ENCODE data around the gene ACSM2B. TPM values are rescaled to one million over a fixed set of nuclear protein-coding genes. Genes with fewer than 3 reads are reported as not detected.

Gene ACSM2B
- total and polyA plus RNA-seq, 8 donors, result 0.21 to 0.76 (median 0.53) TPM; not detected in 4

DNA sequence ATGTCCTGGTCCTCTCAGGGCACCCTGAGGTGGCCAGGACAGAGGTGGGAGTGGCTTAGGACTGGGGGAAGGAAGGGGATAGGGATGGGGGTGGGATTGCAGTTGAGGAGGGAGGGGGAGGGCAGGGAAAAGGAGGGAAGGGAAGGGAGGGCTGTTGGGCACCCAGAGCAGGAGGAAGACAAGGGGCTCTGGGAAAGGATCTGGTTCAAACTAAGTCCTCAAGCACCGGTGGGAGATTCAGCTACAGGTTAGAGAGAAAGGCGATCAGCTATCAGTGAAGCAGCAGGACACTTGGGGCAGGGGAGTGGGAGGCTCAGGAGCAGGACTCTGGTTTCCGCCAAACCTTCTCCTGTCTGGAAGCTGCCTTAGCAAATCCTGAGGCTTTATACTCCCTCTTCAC is 44.6 kb upstream of the ACSM2B start:
- DNase-seq (no peak), FAIRE-seq (no peak), ATAC-seq (no peak)
- no peak overlapping the region for H3K27ac ChIP-seq
- H3K36me3 ChIP-seq, result no peaks in the 10 kb centered on the region
- TF ChIP-seq, protein P1, sequence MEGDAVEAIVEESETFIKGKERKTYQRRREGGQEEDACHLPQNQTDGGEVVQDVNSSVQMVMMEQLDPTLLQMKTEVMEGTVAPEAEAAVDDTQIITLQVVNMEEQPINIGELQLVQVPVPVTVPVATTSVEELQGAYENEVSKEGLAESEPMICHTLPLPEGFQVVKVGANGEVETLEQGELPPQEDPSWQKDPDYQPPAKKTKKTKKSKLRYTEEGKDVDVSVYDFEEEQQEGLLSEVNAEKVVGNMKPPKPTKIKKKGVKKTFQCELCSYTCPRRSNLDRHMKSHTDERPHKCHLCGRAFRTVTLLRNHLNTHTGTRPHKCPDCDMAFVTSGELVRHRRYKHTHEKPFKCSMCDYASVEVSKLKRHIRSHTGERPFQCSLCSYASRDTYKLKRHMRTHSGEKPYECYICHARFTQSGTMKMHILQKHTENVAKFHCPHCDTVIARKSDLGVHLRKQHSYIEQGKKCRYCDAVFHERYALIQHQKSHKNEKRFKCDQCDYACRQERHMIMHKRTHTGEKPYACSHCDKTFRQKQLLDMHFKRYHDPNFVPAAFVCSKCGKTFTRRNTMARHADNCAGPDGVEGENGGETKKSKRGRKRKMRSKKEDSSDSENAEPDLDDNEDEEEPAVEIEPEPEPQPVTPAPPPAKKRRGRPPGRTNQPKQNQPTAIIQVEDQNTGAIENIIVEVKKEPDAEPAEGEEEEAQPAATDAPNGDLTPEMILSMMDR (IDR thresholded peaks at IDR 0.05), result no peak
- no peak overlapping the region for H3K4me3 ChIP-seq
- no peaks in the 10 kb centered on the region for H3K9me3 ChIP-seq
- no peaks in the 10 kb centered on the region for H3K27me3 ChIP-seq
- H3K4me1 ChIP-seq, result no peaks in the 10 kb centered on the region
- intact Hi-C loops (cut with DNase I), result no loop called here
- WGBS, 2 donors, result 91% methylated on average over 3 of the region's 3 CpGs

DNA sequence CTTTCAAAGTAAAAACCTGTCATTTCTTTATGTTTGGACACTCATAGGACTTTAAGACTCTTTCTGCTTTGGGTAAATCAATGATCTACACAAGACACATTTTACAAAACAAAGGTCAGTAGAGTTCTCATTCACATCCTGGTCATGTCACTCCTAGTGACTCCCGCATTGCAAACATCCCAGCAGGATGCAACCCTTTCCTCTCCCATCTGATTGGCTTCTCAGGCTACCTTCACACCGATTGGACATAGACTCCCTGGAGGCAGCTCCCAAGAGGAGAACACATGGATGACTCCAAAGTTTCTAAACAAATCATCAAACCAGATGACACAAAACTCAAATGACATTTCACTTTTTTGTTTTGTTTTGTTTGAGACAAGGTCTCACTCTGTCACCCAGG is 43.8 kb upstream of the ACSM2B start:
- no peaks in the 10 kb centered on the region for H3K9me3 ChIP-seq
- 75 to 77% methylated on average over 2 of the region's 2 CpGs for WGBS, 2 donors
- ATAC-seq (no peak), FAIRE-seq (no peak), DNase-seq (no peak)
- no peaks in the 10 kb centered on the region for H3K36me3 ChIP-seq
- intact Hi-C loops (cut with DNase I), result no loop called here
- H3K27me3 ChIP-seq, result no peaks in the 10 kb centered on the region
- TF ChIP-seq, protein P1 (IDR thresholded peaks at IDR 0.05), result no peak
- peaks cover 0 to 2% (median 0%) of the 10 kb centered on the region in 3 donors for H3K4me1 ChIP-seq
- H3K4me3 ChIP-seq, result no peak overlapping the region
- H3K27ac ChIP-seq, result no peak overlapping the region

DNA sequence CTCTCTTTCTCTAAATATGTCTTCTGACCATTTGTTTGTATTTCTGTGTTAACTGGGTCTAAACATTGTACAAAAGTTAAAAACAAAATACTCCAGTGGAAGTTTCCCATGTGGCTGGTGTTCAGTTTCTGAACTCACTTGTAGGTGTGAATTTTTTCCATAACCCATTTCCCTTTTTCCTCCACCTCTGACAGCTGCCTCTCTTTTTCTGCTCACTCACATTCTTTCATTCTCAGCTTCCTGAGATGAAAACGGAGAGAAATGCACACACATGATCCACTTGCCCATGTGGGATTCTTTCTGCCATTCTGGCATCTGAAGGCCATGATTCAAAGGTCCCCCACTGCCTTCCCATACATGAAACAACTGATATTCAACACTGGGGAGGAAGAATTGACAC is 41.1 kb upstream of the ACSM2B start:
- FAIRE-seq, result no peak
- intact Hi-C loops (cut with DNase I), result loop anchor here in 1 of 3 donors (10.0 kb wide), 1 partner anchor 48 kb away; no protein-coding TSS in a partner anchor
- Histone ChIP-seq H3K36me3 (no peaks in the 10 kb centered on the region), H3K27ac (no peak overlapping the region), H3K9me3 (no peaks in the 10 kb centered on the region), H3K4me1 (peaks cover 0 to 10% (median 4%) of the 10 kb centered on the region in 3 donors), H3K4me3 (no peak overlapping the region), H3K27me3 (no peaks in the 10 kb centered on the region)
- no peak for DNase-seq
- TF ChIP-seq, protein P1 (IDR thresholded peaks at IDR 0.05), result no peak
- WGBS, 2 donors, result 61 to 69% methylated on average over 1 of the region's 1 CpG
- no peak for ATAC-seq

DNA sequence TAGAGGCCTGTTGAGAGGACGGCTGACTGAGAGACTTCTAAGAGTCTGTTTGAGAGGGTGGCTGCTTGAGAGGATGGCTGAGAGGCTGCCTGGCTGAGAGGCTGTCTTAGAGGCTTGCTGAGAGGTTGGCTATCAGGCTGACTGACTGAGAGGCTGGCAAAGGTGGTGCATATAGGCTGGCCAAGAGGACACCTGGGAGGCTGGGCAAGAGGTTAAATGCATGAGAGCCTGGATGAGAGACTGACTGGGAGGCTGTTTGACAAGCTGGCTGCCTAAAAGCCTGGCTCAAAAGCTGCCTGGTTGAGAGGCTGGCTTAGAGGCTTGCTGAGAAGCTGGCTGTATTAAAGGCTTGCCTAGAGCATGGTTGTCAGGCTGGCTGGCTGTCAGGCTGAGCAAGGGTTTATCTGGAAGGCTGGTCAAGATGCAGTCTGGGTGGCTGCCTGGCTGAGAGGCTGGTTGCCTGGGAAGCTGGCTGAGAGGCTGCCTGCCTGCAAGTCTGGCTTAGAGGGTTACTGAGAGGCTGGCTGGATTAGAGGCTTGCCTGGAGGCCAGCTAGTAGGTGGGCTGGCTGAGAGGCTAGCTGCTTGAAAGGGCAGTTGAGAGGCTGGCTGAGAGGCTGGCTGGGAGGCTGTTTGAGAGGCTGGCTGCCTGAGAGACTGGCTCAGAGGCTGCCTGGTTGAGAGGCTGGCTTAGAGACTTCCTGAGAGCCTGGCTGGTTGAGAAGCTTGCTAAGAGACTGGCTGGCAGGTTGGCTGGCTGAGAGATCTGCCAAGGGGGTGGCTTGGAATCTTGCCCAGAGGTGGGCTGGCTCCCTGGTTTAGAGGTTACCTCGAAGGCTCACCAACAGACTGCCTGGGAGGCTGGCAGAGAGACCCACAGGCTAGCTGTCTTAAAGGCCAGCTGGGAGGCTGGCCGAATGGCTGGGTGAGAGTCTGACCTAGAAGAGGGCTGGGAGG is 38.3 kb upstream of the ACSM2B start:
- peaks cover 4 to 15% (median 7%) of the 10 kb centered on the region in 3 donors for H3K4me1 ChIP-seq
- intact Hi-C loops (cut with DNase I), result loop anchor here in 1 of 3 donors (10.0 kb wide), 1 partner anchor 50 kb away; no protein-coding TSS in a partner anchor
- ATAC-seq, result peak in 1 of 4 donors; percentile 4
- H3K27ac ChIP-seq, result peak overlapping the region in 3 of 4 donors; percentile 10 to 85 (median 83)
- H3K9me3 ChIP-seq, result no peaks in the 10 kb centered on the region
- TF ChIP-seq, protein P1 (IDR thresholded peaks at IDR 0.05), result no peak
- DNase-seq, result peak; percentile 18 to 78 (median 60)
- no peak for FAIRE-seq
- WGBS, 2 donors, result 35 to 37% methylated on average over 3 of the region's 3 CpGs
- H3K36me3 ChIP-seq, result no peaks in the 10 kb centered on the region
- H3K4me3 ChIP-seq, result peak overlapping the region in 1 of 4 donors; percentile 20
- H3K27me3 ChIP-seq, result no peaks in the 10 kb centered on the region
